ENCODE results near the gene AKNAD1. TPM values are rescaled to one million over a fixed set of nuclear protein-coding genes. Genes with fewer than 3 reads are reported as not detected.

The AKNAD1 gene
- total and polyA plus RNA-seq, 2 of the 4 experiments (the other 2 are of a cell fraction): 0.07 to 0.18 TPM

DNA sequence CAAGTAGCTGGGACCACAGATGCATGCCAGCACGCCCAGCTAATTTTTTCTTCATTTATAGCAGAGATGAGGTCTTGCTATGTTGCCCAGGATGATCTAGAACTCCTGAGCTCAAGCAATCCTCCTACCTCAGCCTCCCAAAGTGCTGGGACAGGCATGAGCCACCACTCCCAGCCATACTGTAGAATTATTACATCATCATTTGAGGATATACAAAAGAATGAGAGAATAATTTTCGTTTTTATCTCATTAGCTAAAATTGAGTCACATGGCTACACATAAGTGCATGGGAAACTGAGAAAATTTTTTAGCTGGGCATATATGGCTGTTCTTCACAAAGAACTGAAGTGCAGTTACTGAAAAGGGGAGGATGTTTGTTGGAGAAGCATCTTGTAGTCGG is 89.2 kb downstream of the AKNAD1 start:
- Histone ChIP-seq H3K9me3 (ENCODE audit: control insufficient read depth, insufficient read depth, low read length) (no peaks in the 10 kb centered on the region), H4K20me1 (ENCODE audit: insufficient read depth, low read length) (no peaks in the 10 kb centered on the region), H3K4me3 (ENCODE audit: insufficient read depth, low read depth, low read length) (no peak overlapping the region), H2BK15ac (ENCODE audit: low read depth, low read length) (no peak overlapping the region), H3K9me1 (ENCODE audit: insufficient read depth, low read length) (peaks cover 3% of the 10 kb centered on the region; the same call in 1 of the 2 replicates), H3K56ac (ENCODE audit: extremely low read depth, insufficient read depth, low read length) (no peak overlapping the region), H2BK120ac (ENCODE audit: low read depth, low read length) (no peak overlapping the region), H3K36me3 (ENCODE audit: control insufficient read depth, insufficient read depth, low read length) (peaks cover 23% of the 10 kb centered on the region), H3K18ac (ENCODE audit: low read depth, low read length) (no peak overlapping the region), H2AK5ac (ENCODE audit: low read depth, low read length) (no peak overlapping the region), H2AK9ac (replicated peaks; ENCODE audit: low read depth, low read length, poor library complexity) (no peak overlapping the region), H3K4ac (ENCODE audit: low read depth, low read length) (no peak overlapping the region), H3K14ac (replicated peaks; ENCODE audit: low read depth, low read length) (no peak overlapping the region), H3K4me1 (ENCODE audit: control insufficient read depth, insufficient read depth, low read length) (no peaks in the 10 kb centered on the region), H3K23ac (ENCODE audit: low read depth, low read length) (no peak overlapping the region), H4K91ac (ENCODE audit: insufficient read depth, low read depth, low read length) (no peak overlapping the region), H3K27me3 (ENCODE audit: control insufficient read depth, insufficient read depth, low read length) (no peaks in the 10 kb centered on the region), H3K79me1 (ENCODE audit: low read depth in 1 of 2, low read length in 2 of 2) (peaks cover 12 to 19% of the 10 kb centered on the region in 2 experiments), H2AFZ (replicated peaks; ENCODE audit: low read length, poor library complexity) (no peak overlapping the region), H2BK5ac (ENCODE audit: low read depth, low read length, poor library complexity, severe bottlenecking) (no peak overlapping the region), H3K9ac (ENCODE audit: low read depth, low read length) (no peak overlapping the region), H2BK20ac (ENCODE audit: low read depth, low read length) (no peak overlapping the region), H3K27ac (ENCODE audit: insufficient read depth, low read length) (no peak overlapping the region), H3K4me2 (ENCODE audit: low read depth, low read length) (no peak overlapping the region), H4K8ac (ENCODE audit: low read depth in 2 of 2, low read length in 2 of 2) (no peak overlapping the region), H4K5ac (ENCODE audit: low read depth, low read length) (no peak overlapping the region)
- BruUV-seq (replicated peaks): no TSS peak
- in situ Hi-C loops (cut with MboI; ENCODE audit: low sequenced_read_pairs): no loop called here
- TF ChIP-seq CEBPB (IDR thresholded peaks at IDR 0.05; ENCODE audit: low read depth, low read length): 0 out of 2 replicates have a peak, but pooled peaks have one; percentile 11
- TF ChIP-seq NFE2L2 (IDR thresholded peaks at IDR 0.05; ENCODE audit: low read depth, low read length): no peak
- WGBS, 2 experiments (ENCODE audit: extremely low coverage in 2 of 2, insufficient read length in 1 of 2): no CpG with 5 or more reads among the region's 3 CpGs
- intact Hi-C loops (cut with micrococcal nuclease): no loop called here
- dilution Hi-C loops (cut with HindIII; ENCODE audit: low sequenced_read_pairs, unreplicated experiment): no loop called here
- DNase-seq (no peak), ATAC-seq (ENCODE audit: low read depth) (no peak)
- POLR2A ChIA-PET (ENCODE audit: unreplicated experiment): no interaction called here
- CTCF ChIA-PET: no interaction called here

Data from IMR-90 (cell line).